ENCODE data around the gene PTPRR.

PTPRR gene

DNA sequence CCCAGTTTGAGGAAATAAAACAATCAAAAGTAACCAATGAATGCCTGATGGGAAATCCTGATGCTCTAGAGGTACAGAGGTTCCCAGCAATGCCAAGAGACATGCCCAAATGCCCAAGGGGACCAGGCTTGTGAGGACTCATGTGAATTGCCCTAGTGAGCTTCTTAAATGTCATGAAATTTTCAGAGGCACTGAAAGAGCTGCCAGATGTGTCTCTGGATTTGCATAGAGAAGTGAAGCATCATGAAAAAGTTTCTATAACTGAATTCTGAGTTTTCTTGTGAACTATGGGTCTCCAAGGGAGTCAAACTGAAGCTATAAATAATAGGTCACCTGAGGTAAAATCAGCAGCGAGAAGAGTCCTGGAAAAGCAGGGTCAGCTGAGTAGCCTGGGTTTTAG is 9.9 kb downstream of the PTPRR start:
- DNase-seq (ENCODE audit: low spot score), result no peak

DNA sequence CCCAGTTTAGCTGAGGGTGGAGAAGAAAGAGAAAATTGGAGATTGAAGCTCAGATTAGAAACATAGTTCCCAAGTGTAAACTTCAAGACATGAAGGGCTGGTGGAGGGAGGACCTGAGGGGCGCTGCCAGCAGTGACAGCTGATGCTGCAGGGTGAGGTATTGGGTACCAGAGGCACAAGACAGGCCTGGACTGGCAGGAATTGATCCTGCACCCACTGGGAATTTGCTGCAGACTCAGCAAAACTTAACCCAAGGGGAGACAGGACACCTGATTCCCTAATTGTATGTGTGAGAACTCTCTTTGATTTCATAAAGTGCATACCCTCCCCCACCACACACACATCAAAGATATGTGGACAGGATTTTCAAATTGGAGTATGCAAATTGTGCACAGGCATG is 11.6 kb downstream of the PTPRR start:
- no peak for DNase-seq (ENCODE audit: low spot score)

DNA sequence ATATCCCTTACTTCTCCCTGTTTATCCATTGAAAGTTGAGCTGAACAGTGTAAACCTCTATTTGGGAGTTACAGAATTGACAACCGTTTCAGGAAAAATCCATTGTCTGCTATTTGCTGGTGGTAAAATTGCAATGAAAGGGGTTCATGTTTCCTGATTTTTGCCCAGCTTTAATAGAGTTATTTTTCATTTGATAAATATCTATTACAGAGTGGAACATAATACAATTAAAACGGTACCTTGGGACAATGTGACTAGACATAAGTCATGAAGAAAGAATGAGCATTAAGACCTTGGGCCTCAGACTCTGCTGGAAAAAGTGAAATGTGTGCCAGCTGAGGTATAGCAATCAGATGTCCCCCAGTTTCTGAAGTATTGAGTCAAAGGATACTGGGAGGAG is 13.1 kb downstream of the PTPRR start:
- no peak for DNase-seq (ENCODE audit: low spot score)

DNA sequence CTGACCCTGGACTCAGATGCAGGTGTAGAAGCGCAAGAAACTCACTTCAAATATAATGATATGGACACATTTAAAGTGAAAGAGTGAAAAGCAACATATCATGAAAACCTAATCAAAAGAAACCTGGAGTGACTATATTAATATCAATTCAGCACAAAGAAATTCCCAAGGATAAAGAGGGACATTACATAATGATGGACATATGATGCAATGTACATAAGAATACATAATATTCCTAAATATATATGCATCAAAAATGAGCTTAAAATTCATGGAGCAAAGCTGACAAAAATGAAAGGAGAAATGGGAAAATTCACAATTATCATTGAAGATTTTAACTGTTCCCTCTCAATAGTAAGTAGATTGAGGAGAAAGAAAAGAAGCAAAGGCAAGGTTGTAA is 24.6 kb downstream of the PTPRR start:
- DNase-seq (ENCODE audit: low spot score), result no peak

DNA sequence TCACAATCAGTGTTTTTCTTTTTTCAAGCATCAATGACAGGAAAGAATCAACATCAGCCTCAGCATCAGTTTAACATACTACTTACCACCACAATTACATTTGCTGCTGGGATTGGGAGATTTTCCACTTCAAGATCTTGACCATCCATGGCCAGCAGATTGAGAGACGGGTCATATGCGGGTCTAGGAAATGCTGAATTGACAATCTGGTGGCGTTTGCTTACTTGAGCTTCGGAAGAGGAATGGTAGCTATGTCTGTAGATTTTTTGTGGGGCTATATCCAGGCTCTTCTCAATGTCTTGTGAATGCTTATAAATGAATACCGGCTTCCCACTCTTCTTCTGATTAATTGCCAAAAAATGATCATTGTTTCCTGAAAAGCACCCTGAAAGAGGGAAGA is 27.9 kb downstream of the PTPRR start:
- DNase-seq (ENCODE audit: low spot score), result no peak

DNA sequence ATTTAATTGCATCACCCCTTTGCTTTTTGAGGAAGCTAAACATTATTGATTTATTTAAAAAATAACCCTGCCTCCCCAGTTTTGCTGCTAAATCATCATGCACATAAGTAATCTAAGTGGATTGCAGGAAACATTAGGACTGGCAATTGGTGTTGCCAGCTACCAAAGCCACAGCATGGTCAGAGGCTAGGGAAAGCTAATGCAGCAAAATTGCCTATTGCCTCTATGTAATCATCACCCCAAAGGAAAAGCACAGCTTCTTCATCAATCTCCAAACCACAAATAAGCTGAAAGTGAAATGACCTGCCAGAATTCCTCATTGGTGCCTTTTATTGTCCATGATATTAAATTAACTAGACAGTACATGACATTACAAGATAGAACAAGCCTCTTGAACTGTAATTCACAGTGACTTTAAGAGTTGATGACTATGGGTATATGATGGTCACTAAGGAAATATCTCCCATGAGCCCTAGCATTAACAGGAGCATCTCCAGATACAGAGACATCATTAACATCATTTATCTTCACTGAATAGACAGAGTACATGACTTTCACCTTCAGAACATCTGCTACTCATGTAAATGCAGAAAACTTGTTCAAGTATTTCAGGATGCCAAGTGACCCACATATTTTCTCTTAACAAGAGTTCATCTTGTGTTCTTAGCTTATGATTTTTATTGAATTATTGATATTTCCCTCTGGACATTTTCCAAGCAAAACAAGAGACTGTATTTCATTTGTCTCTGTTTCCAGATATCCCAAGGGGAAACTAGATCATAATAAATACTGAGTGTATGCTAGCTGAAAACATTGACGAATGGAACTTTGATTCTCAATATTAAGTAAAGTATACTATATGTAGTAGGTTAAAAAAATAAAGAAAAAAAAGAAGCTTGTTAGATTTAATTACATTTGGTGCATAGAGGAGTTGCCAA is 29.4 kb downstream of the PTPRR start:
- no peak for DNase-seq (ENCODE audit: low spot score)

DNA sequence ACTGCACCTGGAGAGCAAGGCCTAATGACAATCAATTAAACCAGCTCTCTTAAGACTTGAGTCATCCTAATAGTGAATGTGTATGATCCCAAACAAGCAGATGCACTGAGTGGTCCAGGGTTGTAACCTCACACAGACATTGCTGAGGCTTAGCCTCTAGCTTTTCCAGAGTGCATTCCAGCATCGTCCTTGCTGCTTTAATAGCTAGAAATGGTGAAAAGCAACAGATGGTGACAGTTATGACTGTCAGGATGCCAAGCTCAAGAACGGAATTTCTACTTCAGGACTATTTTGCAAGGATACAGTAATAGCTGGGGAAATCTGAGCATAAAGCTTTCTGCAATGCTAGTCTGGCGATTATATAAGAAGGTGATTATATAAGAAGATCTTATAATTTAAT is 34.6 kb downstream of the PTPRR start:
- DNase-seq (ENCODE audit: low spot score), result no peak

DNA sequence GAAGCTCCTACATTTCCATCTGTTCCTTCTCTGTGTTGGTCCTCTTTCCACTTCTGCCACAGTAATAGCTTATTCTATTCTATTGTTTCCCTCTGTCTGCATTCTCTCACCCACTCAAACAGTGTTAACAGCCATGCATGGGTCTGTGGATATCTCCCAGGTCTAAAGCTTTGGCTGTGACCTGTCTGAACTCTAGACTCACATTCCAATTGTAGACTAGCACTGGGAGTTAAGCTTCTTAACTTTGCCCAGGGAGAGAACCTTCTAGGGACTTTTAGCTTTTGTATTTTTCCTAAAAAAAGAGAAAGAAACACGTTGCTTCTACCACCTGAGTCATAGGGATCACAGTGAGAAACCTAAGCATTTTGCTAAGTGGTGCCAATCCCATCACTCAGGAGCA is 36.7 kb downstream of the PTPRR start:
- no peak for DNase-seq (ENCODE audit: low spot score)

DNA sequence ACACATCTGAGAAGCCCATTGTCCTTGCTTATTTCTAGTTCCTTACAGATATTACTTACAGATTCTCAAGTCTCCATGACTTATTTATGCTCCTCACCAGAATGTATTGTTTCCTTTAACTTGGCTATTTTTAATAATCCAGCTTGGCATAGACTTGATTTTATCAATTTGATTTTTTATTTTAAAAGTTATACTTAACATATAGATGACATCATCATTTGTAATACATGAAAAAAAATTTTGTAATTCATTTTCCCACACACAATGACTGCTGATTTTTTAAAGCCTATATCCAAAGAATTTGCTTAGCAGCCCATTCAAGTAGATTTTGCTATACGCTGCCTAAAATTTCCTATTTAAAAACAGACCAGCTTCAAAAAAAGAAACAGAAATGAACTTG is 39.8 kb downstream of the PTPRR start:
- DNase-seq (ENCODE audit: low spot score), result no peak

DNA sequence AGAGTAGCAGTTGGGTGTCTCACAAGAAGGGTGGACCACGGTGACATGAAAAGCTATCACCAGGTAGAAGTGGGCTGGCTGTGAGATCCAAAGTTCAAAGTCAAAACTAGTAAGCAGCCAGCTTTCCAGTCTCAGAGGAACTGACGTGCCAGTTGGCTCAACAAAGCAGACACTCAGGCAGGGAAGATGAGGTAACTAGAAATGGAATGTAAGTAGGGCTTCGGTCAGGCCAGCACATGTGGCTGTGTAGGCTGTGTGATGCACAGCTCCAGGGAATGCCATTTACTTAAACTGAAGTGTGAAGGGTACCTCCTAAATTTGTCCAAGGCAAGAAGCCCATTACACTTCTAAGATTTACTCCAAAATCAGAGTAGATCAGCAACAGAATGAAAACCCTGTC is 43.6 kb downstream of the PTPRR start:
- DNase-seq (ENCODE audit: low spot score), result no peak

DNA sequence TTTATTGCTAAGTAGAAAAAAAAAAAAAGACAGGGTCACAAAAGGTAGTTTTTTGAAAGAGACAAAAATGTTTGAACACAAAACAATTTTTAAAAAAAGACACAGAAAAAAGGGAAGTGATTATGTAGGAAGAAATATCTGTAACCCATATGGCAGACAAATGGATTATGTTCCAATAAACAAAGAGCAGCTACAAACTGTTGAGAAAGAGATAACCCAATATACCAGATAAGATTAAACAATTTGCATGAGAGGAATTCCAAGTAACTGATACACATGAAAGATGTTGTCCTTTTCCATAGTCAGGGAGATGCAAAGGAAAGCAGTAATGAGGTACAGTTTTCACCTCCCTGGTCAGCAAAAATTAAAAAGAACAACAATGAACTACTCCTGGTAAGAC is 44.9 kb downstream of the PTPRR start:
- no peak for DNase-seq (ENCODE audit: low spot score)

DNA sequence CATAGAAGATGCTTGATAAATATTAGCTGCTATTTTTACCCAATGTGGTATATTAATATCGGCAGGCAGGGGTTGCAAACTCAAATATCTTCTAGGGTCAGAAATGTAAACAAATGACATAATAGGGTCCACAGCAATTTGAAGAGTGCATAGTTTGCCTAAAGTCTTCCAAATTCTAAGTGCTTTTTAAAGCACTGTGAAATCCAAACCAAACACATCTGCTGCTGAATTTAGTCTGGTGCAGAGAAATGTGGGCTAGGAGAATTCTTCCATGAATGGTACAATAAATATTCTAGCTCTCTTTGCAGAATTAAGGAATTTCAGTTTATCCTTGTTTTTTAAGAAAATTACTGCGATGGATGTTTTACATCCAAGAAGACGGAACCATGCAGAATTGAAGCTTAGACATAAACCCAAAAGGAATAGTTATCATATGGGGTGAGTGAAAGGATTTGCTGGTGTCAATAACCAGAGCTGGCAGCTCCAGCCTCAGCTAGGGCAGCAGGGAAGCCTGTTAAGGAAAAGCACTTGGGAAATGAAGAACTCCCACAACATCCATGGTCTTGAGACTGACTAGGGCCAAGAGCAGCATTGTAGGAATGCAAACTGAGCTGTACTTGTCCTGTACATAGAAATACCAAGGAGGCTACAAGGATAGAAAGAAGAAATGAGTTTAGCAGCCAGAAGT is 65.5 kb downstream of the PTPRR start:
- DNase-seq (ENCODE audit: low spot score), result no peak

DNA sequence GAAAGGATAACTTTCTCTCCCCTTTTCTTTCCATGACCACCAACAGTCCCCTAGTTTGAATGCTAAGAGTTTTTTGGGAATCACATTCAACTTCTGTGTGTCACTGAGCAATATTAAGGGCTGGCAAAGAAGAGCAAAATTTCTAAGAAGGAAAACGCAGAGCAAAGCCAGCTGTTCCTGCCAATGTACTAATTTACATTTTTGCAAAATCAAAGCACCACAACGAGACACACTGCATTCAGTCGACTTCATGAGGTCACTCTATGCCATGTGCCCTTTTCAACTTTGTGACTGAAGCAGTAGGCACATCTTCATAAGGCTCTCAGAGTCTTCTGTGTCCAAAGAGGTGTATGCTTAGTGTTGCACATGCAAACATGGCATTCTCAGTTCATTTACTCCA is 66.4 kb downstream of the PTPRR start:
- no peak for DNase-seq (ENCODE audit: low spot score)

DNA sequence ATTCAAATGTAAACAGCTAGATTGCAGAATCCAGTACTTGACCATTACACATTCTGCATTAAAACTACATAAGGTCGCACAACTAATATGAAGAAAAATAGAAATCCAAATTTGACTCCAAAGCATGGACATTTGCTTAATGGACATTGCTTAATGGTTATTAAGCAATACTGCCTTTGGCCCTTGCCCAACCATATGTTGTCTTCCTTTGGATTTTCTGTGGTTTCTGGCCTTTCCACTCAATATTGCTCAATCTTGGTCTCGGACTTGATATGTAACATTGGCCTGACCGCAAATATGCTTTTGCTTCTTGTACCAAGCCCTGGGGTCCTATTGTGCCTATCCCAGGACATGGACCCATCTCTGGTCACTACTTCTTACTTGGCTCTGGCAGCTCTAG is 67.2 kb downstream of the PTPRR start:
- no peak for DNase-seq (ENCODE audit: low spot score)

DNA sequence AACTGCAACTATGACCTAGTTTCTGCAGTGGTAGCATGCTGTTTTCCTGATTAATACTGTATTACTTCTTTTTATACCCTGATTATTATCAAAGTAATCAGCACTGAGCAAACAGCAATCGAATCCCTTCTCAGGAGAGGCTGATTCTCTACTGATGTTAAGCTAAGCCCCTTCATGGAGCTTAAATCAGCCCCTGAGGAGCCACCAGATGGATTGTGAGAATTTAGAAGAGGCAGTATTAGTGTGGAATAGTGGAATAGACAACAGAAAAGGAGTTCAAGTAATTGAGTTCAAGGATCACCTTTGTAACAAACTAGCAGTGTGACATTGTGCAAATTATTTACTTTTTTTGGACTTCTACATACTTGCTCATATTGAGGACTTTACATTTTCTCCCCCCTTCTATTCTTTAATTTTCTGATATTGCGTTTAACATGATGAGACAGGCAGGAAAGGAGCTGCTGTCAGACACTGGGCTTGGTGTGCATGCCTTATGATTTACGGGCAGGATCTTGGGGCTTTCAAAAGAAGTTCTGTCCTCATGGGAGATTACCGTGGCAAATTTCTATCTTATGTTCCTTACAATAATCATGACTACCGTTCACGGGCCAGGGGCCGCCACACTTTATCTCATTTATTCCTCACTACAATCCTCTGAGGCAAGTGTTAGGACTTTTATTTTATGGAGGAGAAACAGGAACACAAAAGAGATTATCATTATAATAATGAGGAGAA is 68.0 kb downstream of the PTPRR start:
- DNase-seq (ENCODE audit: low spot score), result no peak

DNA sequence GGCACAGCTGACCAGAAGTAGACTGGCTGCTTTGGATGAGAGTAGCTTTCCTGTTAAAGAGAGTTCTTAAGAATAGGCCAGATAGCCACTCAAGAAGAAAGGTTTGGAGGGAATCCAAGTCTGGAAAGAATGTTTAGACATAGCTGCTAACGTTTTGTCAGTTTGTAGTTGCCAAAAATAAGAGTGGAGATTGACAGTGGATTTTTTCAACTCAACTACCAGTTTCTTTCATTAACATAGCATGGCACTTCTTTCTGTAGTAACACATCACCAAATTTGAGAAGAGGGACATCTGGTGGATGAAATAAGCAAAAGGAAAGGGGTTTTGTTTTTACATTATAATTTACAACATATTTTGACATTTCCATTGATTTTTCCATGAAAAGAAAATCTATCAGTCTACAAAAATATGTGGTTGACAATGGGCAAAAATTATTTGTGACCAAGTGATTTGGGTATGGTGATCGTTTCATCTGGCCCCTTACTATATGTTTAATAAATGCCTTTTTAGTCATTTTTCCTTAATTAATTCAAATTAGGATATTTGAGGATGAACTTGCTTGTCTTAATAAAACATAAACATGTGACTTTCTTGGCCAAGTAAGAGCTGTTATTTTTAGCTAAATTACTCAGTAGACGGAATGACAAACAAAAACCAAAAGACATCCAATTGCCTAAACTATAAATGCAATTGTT is 71.1 kb downstream of the PTPRR start:
- no peak for DNase-seq (ENCODE audit: low spot score)

DNA sequence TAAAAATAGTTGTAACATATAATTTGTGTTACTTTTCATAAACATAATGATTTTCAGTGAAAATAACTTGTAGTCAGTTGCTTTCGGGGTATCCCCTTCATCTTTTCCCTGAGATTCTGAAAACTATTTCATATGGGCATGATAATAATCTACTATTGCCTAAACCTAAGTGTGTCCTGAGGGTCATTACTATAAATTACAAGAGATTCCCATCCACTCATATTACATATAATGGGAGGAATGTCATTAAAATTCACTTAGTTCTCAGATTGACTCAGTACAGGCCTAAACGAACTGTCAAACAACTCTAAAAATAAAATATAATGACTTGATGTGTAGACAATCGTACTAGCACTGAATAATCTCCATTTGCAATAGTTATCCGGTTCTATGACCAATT is 72.7 kb downstream of the PTPRR start:
- DNase-seq (ENCODE audit: low spot score), result no peak

DNA sequence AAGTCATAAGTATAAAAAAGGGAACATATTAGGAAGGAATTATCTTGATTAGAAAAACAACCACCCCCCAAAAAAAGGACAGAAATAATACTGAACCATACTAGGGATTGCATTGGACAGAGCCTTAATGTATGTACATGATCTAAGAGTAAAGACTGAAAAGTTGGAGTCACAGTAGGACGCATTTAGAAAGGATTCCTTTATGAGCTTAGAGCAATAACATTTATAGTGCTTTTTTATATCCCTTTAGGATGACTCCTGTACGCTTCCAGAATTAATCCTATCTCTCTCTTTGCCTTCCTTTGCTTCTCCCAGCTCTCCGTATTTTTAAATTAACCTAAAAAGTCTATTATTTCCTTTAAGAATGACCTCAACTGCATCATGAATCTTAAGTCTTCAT is 75.3 kb downstream of the PTPRR start:
- DNase-seq (ENCODE audit: low spot score), result no peak

DNA sequence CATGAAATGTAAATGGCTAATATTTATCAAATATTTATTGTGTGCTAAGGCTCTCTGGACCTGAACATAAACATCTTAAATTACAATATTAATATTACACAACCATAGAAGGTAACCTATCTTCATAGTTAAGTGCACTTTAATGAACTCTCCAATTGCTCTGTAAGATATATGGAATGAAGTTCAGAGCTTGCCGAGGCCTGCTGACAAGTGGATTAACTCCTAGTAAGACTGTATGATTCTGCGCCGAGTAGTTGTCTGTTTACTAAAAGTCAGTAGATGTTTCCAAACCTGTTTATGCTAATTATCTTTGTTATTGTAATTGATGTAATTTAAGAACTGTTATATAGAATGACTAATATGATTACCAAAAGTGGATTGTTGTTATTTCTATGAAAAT is 77.2 kb downstream of the PTPRR start:
- DNase-seq (ENCODE audit: low spot score), result no peak

DNA sequence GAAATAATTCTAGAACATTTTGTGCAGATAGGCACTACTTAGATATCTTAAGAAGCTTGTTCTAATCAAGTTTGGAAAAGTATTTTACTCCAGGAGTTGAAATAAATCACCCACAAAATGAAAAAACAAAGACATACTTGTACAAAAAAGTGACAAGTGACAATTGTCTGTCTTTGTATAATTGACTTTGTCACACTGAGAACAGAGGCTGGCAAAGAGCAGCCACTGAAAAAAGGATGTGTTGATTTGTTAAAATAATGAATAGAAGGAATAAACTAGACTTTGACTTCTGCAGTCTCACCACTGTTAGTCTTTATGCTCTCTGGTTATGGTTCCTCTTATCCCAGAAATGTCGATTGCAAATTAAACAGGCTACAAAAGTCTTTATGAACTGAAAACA is 77.6 kb downstream of the PTPRR start:
- no peak for DNase-seq (ENCODE audit: low spot score)

DNA sequence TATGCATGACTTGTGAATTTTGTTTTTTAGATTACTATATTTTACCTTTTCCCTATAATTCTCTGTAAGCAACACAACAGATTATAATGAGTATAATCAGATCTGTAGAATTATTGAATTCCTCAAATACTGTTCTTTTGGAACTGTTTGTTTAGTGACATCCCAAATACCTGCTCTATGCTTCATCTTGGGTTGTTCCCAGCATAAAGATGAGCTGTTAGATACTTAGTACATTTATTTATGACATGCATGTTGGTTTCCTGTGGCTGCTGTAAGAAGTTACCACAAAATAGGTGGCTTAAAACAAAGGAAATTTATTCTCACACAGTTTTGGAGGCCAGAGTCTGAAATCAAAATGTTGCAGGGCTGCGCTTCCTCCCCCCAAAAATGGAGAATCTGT is 78.4 kb downstream of the PTPRR start:
- no peak for DNase-seq (ENCODE audit: low spot score)

DNA sequence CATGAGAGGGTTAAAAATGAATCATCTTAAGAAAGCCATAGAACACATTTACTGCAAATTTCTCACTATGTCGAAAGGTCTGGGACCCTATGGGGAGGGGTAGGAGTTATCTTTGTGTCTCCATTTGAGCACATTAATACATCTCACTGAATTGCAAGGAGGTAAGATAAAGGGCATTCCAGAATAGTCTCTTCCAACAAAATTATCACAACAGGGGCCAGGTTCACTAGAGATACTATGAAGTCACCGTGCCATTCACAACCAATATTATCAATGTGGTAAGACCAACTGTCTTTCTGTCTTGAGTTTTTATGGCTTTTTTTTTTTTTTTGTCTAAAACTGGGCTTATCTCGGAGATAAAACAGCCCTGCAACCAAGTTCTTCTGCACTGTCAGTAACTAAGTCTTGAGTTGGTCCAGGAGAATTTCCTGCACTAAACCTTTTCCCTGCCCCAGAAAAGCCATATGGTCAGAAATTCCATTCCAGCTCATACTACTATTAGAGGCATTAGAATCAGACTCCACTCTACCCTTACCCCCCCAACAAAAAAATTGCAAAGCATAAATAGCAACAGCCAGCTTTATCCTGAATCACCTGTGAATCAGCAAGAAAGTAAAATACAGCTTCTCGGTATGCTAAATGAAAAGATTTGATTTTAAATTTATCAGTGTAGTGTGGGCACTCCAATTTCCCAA is 79.7 kb downstream of the PTPRR start:
- no peak for DNase-seq (ENCODE audit: low spot score)

Data from hematopoietic multipotent progenitor cell treated with erythropoietin and hydrocortisone succinate and interleukin-3 and kit ligand, for 15 days (in vitro differentiated cells).